Heart right ventricle (tissue), 16 donors: ENCODE results near the gene ABCB11. TPM values are rescaled to one million over a fixed set of nuclear protein-coding genes. Genes with fewer than 3 reads are reported as not detected.

ENCODE experiments used
- ATAC-seq, 8 donors: fragments of 200-7000 bp; cut with Tn5 transposase; one replicate each; pipeline ENCODE4 v1.9.1; 2020; ENCODE audit warnings: mild to moderate bottlenecking in 8 of 8, moderate library complexity in 8 of 8, moderate number of reproducible peaks in 1 of 8
- DNase-seq, 2 donors: peaks; one replicate each; pipeline ENCODE4 v3.0.0-alpha.2; 2020
- H3K27ac ChIP-seq, 10 donors: fragments of 200-600 bp; sonication (generic) in 2 of 10; one replicate each; pipeline versions ENCODE4 v1.5.0 to v1.8.0; 2020 to 2022; ENCODE audit warnings: mild to moderate bottlenecking in 3 of 10
- H3K27me3 ChIP-seq, 7 donors: fragments of 200-600 bp; one replicate each; pipeline ENCODE4 v1.8.0; 2021 to 2022; ENCODE audit warnings: mild to moderate bottlenecking in 2 of 7
- H3K36me3 ChIP-seq, 9 donors: fragments of 200-600 bp; sonication (generic) in 1 of 9; one replicate each; pipeline versions ENCODE4 v1.5.0 to v1.8.0; 2020 to 2022; ENCODE audit warnings: mild to moderate bottlenecking in 2 of 9
- H3K4me1 ChIP-seq, 9 donors: fragments of 200-600 bp; sonication (generic) in 1 of 9; one replicate each; pipeline versions ENCODE4 v1.5.0 to v1.8.0; 2020 to 2022; ENCODE audit warnings: mild to moderate bottlenecking in 4 of 9
- H3K4me3 ChIP-seq, 10 donors: fragments of 200-600 bp; sonication (generic) in 2 of 10; one replicate each; pipeline versions ENCODE4 v1.5.0 to v1.8.0; 2020 to 2022; ENCODE audit warnings: mild to moderate bottlenecking in 7 of 10, moderate library complexity in 2 of 10
- H3K9me3 ChIP-seq, 11 donors: fragments of 200-600 bp in 10 of 11; sonication (generic) in 2 of 11; one replicate each; pipeline versions ENCODE4 v1.5.0 to v1.8.0; 2013 to 2022; ENCODE audit warnings: mild to moderate bottlenecking in 2 of 11, control low read depth in 1 of 11, moderate library complexity in 1 of 11
- CTCF ChIP-seq, 9 donors: fragments of 200-600 bp; sonication (generic) in 2 of 9; IDR thresholded peaks; one replicate each; pipeline versions ENCODE4 v1.5.0 to v1.8.0; 2021 to 2022; ENCODE audit warnings: antibody characterized with exemption in 9 of 9, mild to moderate bottlenecking in 5 of 9, moderate library complexity in 1 of 9
- WGBS, 2 donors: extraction: QIAGEN DNeasy Blood & Tissue Kit; methylation state at CpG; one replicate each; pipeline ENCODE4 v1.1.7; 2013; ENCODE audit warnings: inconsistent platforms in 1 of 2; 5-methylcytosine and 5-hydroxymethylcytosine counted together
- intact Hi-C, 10 donors: fragments of 100-400 bp; cut with DNase I; formaldehyde crosslinking; loops; one replicate each; pipeline versions ENCODE4 v1.11.1 to v1.14.2; 2022
- polyA plus RNA-seq, 2 donors: library from polyadenylated mRNA; stranded (reverse); fragments of 200-250 nt; gene quantifications; one replicate each; pipeline ENCODE4 v1.2.3, GENCODE V29; 2013
- total RNA-seq, 10 donors: library from RNA; stranded (reverse); fragmentation: NEBNext Ultra II Directional in 3 of 10; extraction: Animal tissue kit (Norgen Biotek cat#: 25700) in 3 of 10; gene quantifications; one replicate each; pipeline versions ENCODE4 v1.2.1 to v1.2.4, GENCODE V29; 2021 to 2023
- donor health status: Arrhythmogenic right ventricular cardiomyopathy.
- donor health status: ischemic (EF 13 %, LVEDD 7.1; RV severe dilation, severe dysfunction).
- donor health status: healthy with polysubstance abuse.
- donor health status: DM: no; HTN: yes; CAD: no.
- donor health status: DM: no; HTN: no; CAD: no.
- donor health status: ischemic (EF 25% LVEDD 6.9; RV normal size, moderate dysfunction).
- donor health status: ischemic (EF 25% LVEDD 5.7; RV mildly dilated, moderate dysfunction).
- donor health status: healthy.
- donor health status: DM: yes; HTN: yes; CAD: no.
- donor health status: Ischemic cardiomyopathy.
- donor health status: ischemic (EF 35%, LVEDD 5.7; RV mildly dilated, moderate dysfunction).
- donor health status: nonischemic (EF 11% LVEDD 7.7; RV severe dilation, severe dysfunction).
- donor health status: DM: yes; HTN: yes; CAD: no.
- donor health status: PGD.
- donor health status: ischemic (EF 29% LVEDD 5.4; RV normal size, mild dysfunction).
- donor health status: nonischemic (EF 23%, LVEDD 6.1; RV moderate dilation, normal function).

ABCB11 gene
- total and polyA plus RNA-seq, 12 donors, result 0.01 to 0.23 (median 0.06) TPM; not detected in 7

- H3K36me3 ChIP-seq, result no peaks in the 10 kb centered on the region
- H3K4me3 ChIP-seq, result no peak overlapping the region
- no peaks in the 10 kb centered on the region for H3K27me3 ChIP-seq
- DNase-seq (no peak), ATAC-seq (no peak)
- H3K9me3 ChIP-seq, result no peaks in the 10 kb centered on the region
- no peak for TF ChIP-seq CTCF (IDR thresholded peaks at IDR 0.05)
- H3K27ac ChIP-seq, result peak overlapping the region in 2 of 10 donors; percentile 14 to 65
- peaks cover 0 to 47% (median 6%) of the 10 kb centered on the region in 9 donors for H3K4me1 ChIP-seq
- WGBS, 2 donors, result 82 to 91% methylated on average over 9 of the region's 9 CpGs
- intact Hi-C loops, result loop anchor here in 2 of 10 donors (5.0 to 10.0 kb wide), 2 partner anchors 62 to 109 kb away; no protein-coding TSS in a partner anchor
Measured at GRCh38 chr2:169073963-169074751, 43.0 kb upstream of the ABCB11 start.

- DNase-seq (no peak), ATAC-seq (peak in 3 of 8 donors; percentile 22 to 46 (median 43))
- no peak for TF ChIP-seq CTCF (IDR thresholded peaks at IDR 0.05)
- Histone ChIP-seq H3K27me3 (no peaks in the 10 kb centered on the region), H3K9me3 (no peaks in the 10 kb centered on the region), H3K4me3 (no peak overlapping the region), H3K4me1 (peaks cover 0 to 46% (median 6%) of the 10 kb centered on the region in 9 donors), H3K36me3 (no peaks in the 10 kb centered on the region), H3K27ac (peak overlapping the region in 1 of 10 donors; percentile 65)
- intact Hi-C loops, result loop anchor here in 2 of 10 donors (5.0 to 10.0 kb wide), 2 partner anchors 61 to 109 kb away; no protein-coding TSS in a partner anchor
- WGBS, 2 donors, result 65 to 76% methylated on average over 3 of the region's 3 CpGs
Measured at GRCh38 chr2:169073211-169073962, 42.3 kb upstream of the ABCB11 start.

GRCh38 chr2:169072163-169072925 lies 41.2 kb upstream of the ABCB11 start:
- intact Hi-C loops, result loop anchor here in 2 of 10 donors (5.0 to 10.0 kb wide), 2 partner anchors 60 to 108 kb away; no protein-coding TSS in a partner anchor
- 50 to 64% methylated on average over 4 of the region's 4 CpGs for WGBS, 2 donors
- peak in 6 of 8 donors; percentile 49 to 84 (median 61) for ATAC-seq

More at GRCh38 chr2:169072163-169072925, 41.2 kb upstream of the ABCB11 start:
- H3K4me3 ChIP-seq, result peak overlapping the region in 1 of 10 donors; percentile 35
- H3K9me3 ChIP-seq, result no peaks in the 10 kb centered on the region
- peak overlapping the region in 1 of 10 donors; percentile 65 for H3K27ac ChIP-seq
- H3K36me3 ChIP-seq, result no peaks in the 10 kb centered on the region
- no peak for TF ChIP-seq CTCF (IDR thresholded peaks at IDR 0.05)
- H3K27me3 ChIP-seq, result no peaks in the 10 kb centered on the region
- peaks cover 0 to 36% (median 0%) of the 10 kb centered on the region in 9 donors for H3K4me1 ChIP-seq
- no peak for DNase-seq
